Stimulated activated CD4-positive, alpha-beta T cell treated with anti-CD3 and anti-CD28 coated beads, Interleukin-15, amount 100 ng/mL, for 24 hours (primary cell): ENCODE measurements around the gene COMTD1.
"Not testable (repeated sequence)": the region's sequence is repeated elsewhere in the genome, so short reads cannot be mapped to it uniquely, and the experiment has no call there.

Source experiments
- DNase-seq: peaks from one replicate; pipeline ENCODE4 v3.0.0-alpha.2; 2020

Gene COMTD1

GRCh38 chr10:75191821-75192568 lies 43.8 kb downstream of the COMTD1 start:
- DNase-seq: no peak

- no peak for DNase-seq
Observed at GRCh38 chr10:75189266-75190096, 46.3 kb downstream of the COMTD1 start.

- DNase-seq: not testable (repeated sequence)
Observed at GRCh38 chr10:75188522-75188921, 47.2 kb downstream of the COMTD1 start.

GRCh38 chr10:75187961-75188426 lies 47.8 kb downstream of the COMTD1 start:
- peak; percentile 68 for DNase-seq

- DNase-seq: no peak
Observed at GRCh38 chr10:75186310-75186709, 49.4 kb downstream of the COMTD1 start.
